22Rv1 (cell line): ENCODE results near the gene RPN2.

Experiments
- CTCF ChIP-seq: fragments of 450-650 bp; IDR thresholded peaks from 2 replicates; pipeline ENCODE4 v1.5.1; 2017; ENCODE audit warnings: mild to moderate bottlenecking
- ZFX ChIP-seq: fragments of 450-650 bp; IDR thresholded peaks from 2 replicates; pipeline ENCODE4 v1.6.1; 2017; ENCODE audit warnings: antibody characterized with exemption, borderline replicate concordance

- no peak for TF ChIP-seq CTCF
- TF ChIP-seq ZFX = no peak
These were observed 82.6 kb downstream of the RPN2 start, which contains the start of gene GHRH for GRCh38 chr20:37261714-37262113.
